Activated CD4-positive, CD25-positive, alpha-beta regulatory T cell (primary cell): ENCODE data around the gene NAAA.
"Not testable (repeated sequence)": the region's sequence is repeated elsewhere in the genome, so short reads cannot be mapped to it uniquely, and the experiment has no call there.

ENCODE experiments used
- DNase-seq, 4 experiments: peaks; one replicate each; lab custom pipeline; 2025; lab: John Stamatoyannopoulos, UW

NAAA gene

DNA sequence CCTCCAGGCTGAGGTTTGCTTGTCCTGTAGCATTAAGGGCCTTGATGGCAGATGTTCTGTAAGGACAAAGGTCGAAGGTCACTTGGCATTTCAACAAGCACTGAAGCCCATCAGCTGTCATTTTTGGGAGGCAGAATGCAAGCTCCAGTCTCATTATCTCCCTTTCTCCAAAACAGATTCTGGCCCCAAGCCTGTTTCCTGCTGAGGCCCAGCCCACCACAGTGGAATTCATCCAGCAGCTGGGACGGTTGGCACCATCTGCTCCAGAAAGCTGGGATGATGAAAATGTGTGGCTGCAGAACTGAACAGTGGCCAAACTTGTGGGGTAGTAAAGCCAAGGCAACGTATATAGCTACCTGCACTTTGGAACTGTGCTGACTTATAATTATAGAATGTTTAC is 20.9 kb downstream of the NAAA start:
- no peak for DNase-seq

DNA sequence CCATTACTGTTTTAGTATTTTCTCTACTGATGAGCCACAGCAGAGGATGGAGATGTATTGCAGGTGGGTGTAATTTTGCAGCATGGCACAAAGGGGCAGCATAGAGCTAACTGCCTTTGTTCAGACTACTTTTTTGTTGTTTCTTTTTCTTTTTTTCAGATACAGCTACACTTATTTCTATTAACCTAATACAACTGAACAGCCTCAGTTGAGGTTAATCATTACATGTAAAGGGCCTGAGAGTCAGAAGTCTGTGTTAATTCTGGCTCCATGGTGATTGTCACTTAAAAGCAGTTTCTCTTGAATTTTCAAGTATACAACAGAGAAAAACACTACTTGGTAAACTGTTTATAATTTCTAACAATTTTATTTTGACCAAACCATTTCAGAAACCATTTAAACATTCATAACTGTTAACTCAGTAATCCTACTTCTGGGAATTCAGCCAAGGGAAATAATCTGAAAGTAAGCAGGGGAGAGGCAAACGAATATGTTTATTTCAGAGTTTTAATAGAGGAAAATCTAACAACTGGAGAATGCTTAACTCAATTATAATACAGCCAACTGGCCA is 24.6 kb downstream of the NAAA start:
- no peak for DNase-seq

DNA sequence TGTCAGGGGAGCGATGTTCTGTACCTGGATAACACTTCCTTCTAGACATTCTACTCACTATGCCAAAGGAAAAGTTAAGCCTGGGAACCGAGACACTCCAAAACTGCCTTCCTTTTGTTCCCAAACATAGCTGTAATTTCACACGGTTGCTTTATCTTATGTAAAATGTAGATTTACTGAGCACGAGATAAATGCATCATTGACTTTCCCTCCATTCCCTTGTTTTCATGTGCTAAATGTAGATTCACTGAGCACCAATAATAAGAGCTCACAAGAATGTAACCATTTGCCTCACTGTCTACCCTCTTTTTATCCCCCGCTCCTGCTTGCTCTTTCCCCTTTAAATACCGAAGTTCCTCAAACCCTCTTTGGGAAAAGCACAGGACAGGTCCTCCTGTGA is 27.8 kb downstream of the NAAA start:
- DNase-seq: no peak

DNA sequence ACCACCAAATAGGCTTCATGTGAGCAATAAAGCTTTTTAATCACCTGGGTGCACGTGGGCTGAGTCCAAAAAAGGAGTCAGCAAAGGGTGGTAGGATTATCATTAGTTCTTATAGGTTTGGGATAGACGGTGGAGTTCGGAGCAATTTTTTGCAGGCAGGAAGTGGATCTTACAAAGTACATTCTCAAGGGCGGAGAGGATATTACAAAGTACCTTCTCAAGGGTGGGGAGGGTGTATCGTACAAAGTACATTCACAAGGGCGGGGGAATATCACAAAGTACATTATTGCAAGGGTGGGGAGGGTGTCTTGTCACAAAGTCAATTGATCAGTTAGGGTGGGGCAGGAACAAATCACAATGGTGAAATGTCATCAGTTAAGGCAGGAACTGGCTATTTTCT is 30.0 kb downstream of the NAAA start:
- DNase-seq: not testable (repeated sequence)

DNA sequence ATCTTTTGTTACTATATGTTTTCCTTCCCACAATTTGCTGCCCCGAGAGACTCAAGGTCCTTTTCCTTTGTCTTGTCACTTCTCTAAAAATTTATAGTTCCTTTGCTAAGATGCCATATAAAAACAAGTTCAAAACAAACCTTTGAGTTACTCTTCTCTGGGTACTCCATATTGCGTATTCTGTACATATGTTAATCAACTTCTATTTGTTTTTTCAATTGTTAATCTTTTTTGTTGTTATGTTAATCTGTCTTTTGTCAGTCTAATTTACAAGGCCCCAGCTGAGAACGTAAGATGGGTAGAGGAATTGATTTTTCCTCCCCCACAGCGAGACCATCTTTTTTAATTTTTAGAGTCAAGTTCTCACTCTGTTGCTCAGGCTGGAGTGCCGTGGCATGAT is 31.4 kb downstream of the NAAA start:
- DNase-seq: no peak

DNA sequence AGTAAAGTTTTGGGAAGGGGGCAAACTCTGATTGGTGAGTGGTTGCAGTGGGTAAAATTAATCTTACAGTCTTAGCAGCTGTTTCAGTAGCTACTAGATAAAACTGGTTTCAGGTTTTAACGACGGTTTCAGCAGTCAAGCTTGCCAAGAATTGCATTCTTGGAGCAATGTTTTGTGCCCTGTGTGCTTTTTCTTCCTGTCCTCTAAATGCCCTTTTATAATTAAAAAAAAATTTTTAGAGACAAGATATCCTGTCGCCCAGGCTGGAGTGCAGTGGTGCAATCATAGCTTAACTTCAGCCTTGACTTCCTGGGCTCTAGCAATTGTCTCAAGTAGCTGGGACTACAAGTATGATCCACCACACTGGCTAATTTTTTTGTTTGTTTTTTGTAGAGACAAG is 32.3 kb downstream of the NAAA start:
- DNase-seq: no peak

DNA sequence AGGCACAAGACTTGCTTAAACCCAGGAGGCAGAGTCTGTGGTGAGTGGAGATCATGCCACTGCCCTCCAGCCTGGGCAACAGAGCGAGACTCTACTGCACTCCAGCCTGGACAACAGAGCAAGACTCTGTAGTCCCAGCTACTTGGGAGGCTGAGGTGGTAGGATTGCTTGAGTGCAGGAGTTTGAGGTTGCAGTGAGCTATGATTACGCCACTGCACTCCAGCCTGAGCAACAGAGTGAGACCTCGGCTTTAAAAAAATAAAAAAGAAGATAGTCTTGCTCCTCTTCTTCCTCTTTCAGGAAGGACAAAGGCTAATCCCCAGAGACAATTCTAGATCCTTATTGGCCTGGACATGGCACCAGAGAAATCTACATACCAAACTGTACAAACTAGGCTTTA is 32.8 kb downstream of the NAAA start:
- DNase-seq: no peak

DNA sequence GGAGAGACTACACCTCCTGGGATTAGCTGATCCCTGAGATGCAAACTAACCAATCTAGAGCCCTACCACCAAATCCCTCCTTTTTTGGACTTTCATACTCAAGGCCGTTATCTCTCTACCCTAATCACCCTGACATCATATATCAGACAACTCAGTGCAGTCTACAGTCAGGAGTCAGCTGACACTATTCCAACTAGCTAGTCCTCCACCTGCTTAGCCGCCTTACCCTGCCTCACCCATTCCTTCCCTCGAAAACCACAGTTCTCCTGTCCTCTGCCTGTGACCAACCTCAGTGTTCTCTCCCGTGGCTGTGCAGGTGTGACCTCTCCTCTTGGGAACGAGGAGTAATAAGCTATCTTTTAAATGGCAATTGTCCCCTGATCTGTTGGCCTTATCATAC is 36.7 kb downstream of the NAAA start:
- DNase-seq: no peak

DNA sequence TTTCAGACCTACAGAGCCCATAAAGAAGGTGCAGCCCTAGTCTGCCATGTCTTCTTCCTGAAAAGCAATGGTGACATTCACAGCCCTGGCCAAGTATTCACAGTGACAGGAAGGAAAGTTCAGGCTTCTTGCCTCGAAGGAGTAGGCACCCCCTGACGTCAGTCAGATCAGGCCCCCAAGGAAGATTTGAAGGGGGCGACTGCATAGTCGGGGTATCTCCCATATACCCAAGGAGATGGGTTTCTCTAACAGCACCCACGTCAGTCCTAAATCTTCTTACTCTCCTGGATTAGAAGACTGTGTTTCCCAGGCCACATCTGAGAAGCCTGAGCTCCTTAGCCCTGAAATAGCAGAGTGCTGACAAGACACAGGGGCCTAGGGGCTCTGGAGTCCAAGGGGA is 38.5 kb downstream of the NAAA start, which contains the start of gene PPEF2:
TSS of gene PPEF2 (minus strand) at position 101 of the 400 bp plus-strand sequence. CDS start 6,127 bp downstream, outside the sequence.
- no peak for DNase-seq

DNA sequence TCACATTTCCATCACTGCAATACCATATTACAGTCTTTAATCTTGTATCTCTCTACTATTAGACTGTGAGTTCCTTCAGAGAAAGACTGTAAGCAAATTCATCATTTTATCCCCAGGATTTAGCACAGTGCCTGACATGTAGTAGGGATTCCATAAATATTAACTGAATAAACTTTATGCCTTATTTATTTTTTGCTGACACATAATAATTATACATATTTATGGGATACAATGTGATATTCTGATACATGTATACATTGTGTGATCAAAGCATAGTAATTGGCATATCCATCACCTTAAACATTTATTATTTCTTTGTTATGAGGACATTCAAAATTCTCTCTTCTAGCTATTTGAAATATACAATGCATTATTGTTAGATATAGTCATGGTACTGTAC is 42.3 kb downstream of the NAAA start:
- no peak for DNase-seq

DNA sequence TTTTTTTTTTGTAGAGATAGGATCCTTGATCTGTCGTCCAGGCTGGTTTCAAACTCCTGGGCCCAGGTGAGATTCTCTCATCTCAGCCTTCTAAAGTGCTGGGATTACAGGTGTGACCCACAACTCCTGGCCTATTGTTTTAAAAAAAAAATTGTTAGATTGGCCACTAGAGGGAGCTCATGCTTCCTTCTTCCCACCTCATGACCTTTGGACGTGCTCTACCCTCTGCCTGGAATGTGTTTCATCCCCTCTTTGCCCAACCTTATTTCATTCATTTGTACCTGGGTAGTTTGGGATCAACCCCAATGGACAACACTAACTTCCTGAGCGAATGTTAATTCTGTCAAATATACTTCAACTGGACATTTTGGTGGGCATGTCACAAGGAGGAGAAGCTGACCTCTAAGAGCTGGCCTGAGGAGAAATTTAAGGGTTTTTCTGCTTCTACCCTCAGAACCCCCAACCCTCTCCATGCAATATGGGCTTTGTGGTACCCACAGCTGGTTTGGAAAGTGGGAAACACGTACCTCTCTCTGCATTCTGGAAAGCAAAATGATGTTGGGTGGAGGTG is 45.0 kb downstream of the NAAA start:
- no peak for DNase-seq

DNA sequence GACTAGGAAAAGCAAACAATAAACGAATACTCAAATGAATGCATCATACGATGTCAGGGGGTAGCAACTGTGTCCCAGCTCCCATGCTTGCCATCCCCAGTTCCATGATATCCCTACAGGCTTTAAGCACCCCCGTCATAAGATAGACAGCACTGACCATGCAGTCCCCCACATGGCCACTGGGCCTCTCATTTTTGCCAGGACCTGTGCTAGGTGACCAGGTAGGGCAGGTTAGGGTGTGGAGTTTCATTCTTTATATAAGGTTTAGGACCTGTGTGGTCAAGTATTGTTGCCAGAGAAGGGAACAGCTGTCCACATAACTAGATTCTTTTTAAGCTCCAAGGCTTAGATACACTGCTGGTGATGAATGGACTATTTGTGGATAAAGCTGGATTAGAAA is 48.3 kb downstream of the NAAA start:
- DNase-seq: no peak

DNA sequence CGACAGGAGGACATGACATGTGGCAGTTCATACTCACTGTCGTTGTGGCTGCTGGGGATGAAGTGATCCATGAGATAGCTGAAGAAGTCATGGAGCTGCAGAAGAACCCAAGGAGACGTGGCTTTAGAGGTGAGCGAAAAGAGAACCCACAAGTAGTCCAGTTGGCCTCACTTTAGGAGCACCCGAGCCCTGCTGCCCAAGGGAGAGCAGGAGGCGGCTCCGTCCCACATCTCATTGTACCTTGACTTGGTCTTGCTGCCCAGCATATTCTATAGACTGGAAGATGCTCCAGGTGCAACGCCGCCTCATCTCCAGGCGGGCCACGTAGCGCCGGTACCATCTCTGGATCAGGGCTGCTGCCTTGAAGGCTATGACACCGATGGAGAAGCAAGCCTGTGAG is 49.2 kb downstream of the NAAA start:
- DNase-seq: no peak

DNA sequence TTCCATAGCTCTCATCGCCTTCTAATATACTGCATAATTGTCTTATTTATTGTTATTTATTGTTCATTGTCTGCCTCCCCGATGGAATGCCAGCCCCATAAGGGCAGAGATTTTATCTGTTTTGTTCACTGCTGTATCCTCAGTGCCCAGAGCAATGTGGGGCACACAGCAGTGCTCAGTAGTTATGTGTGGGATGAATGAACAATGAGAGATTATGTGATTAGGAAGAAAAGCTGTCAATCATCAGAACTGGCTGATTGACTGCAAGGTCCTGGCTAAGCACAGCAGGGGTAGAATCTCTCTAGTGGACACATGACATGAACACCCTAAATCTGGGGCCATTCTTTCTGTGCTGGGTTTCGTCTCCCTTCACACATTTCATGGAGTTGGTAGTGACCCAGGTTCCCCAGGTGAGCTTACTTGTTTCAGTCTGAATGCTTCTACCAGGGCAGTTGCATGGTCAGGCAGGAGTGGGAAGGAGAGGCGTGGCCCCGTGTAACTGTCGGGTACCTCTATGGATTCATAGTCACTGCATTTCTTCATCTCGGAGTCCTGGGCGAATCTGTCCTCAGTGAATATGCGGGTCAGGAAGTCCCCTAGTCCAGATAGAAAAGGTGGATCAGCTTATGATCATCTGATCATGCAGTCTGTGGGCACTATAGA is 51.1 kb downstream of the NAAA start:
- DNase-seq: no peak

DNA sequence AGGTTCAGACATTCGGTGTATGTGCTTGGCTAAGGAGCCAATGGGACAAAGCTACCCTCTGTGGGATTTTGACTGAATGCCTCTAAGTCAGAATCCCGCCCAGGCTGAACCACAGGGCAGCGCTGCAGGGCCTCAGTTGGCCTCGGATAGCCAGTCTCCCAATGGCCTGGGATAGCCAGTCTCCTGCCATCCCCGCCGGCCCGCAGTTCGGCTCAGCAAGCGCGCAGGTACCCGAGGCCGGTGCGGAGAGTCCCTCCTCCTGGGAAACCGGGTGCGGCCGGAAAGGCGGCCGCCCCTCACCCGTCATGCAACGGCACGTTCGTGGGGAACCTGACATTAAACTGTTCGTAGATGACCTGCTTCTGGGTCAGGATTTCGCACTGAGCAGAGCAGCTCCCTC is 54.7 kb downstream of the NAAA start:
- no peak for DNase-seq

DNA sequence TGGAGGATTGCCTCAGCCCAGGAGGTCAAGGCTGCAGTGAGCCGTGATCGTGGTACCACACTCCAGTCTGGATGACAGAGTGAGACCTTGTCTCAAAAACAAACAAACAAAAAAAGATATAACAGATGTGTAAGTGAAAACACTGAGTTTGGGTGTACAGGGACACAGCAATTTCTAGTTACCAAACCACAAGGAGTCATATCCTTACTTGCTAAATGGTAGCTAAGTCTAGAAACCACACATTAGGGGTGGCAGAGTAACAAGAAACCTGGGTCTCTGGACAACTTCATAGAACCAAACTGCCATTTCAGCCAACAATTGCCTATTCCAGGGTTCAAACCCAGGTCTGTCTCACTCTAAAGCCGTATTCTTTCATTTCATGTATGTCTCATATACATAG is 59.3 kb downstream of the NAAA start:
- no peak for DNase-seq

DNA sequence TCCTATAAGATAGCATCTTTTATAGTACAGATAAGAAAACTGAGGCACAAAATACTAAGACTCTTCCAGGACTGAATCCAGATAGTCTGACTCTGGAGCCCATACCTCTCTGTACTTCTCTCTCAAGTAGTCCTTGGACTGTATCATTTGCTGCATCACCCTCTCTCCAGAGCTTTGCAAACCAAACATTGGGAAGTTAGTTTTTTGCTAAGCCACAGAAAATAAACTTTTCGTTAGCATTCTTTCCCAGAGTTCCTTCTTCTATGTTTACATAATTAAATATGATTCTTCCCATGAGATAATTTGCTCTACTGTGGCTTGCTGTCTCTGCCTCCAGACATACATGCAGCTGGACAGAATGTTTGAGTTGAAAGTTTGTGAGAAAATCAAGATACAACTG is 60.5 kb downstream of the NAAA start:
- no peak for DNase-seq

DNA sequence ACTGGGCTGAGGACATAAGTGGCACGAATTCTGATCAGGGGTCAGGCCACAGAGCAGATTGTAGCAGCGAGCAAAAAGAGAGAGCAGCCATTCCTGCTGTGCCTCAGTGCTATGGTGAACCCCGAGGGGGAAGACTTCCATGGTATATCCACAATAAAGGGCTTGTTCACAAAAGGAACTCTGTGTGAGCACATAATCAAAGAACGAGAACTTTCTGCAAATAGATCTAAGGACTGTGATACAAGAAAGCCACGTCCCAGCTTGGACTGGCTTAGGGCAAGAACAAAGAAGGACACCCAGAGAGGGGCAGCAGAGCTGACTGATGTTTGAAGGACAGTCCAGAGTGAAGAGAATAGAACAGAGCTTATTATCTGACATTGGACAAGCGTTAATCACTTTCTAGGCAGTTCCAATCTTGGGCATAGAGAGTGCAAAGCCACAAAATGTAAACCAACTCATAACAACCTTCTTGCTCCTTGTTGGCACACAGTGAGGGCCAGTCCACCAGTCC is 62.5 kb downstream of the NAAA start:
- no peak for DNase-seq

DNA sequence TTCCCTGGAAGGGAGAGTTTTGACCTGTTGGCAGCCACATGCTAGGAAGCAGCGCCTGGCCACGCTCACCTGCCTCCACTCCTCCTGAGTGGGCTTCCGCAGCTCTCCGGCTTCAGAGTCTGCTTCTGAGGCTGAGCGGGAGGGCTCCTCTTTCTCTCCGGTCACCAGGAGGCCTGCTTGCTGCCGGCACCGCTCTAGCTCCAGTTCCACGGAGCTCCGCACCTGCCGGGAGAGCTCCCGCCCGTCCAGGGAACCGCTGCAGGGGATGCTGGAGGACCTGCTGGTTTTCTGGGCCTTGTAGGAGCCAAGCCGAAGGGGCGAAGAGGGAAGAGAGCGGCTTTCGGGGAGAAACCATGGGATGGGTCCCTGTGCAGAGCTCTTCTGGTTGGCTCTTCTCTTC is 64.6 kb downstream of the NAAA start:
- DNase-seq: no peak

DNA sequence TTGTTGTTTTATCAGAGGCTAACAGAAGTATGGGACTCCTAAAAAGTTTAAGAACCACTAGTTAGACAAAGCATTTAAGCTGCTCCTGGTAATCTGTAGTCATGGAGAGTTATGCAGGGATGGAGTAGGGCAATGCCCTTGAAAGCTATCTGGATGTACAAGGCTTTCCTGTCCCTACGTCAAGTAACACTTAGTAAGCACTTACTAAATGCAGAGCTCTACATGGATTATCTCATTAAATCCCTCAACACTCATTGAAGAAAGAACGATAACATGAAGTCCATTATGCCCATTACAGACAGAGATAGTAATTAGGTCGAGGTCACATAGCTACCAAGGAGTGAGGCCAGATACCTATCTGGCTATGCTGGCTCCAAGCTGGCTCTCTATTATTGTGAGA is 71.7 kb downstream of the NAAA start:
- DNase-seq: no peak

DNA sequence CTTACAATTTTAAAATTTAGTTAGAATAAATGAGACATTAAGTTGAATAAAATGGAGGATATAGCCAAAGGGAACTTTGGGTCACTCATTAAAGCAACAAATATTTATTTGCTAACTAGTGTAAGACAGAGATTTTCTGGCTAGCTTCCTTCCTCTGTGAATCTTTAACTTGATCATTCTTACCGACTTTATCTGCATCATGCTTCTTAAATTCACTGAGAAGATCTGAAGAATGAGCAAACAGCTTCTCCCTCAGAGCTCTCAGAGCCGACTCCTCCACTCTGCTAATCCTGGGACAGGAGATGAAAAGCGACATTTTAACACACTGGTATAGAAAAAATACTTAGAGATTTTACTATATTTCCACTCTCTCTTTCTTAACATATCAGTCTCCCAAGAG is 73.7 kb downstream of the NAAA start:
- DNase-seq: no peak
